K562 (cell line): ENCODE data around the gene LITAF. TPM values are rescaled to one million over a fixed set of nuclear protein-coding genes. Genes with fewer than 3 reads are reported as not detected.

ENCODE experiments used
- ATAC-seq: fragments of 200-7000 bp; cut with Tn5 transposase; 3 replicates; pipeline ENCODE4 v1.9.1; 2020; ENCODE audit warnings: moderate library complexity
- BruUV-seq: library from RNA; stranded (reverse); fragments of 400-500 nt; replicated peaks from 2 replicates; lab custom pipeline; 2021; lab: Mats Ljungman, UMichigan
- CTCF ChIA-PET: fragments of 300-600 bp; formaldehyde crosslinking; extraction: SDS; loops from one replicate; lab custom pipeline; 2021; ENCODE audit warnings: low intra/inter-chr PET ratio; lab: Yijun Ruan, JAX
- POLR2A ChIA-PET: fragments of 300-600, 350-650 bp; sonication (Branson Sonifier 250); formaldehyde crosslinking; extraction: SDS; loops from one replicate; lab custom pipeline; 2021; ENCODE audit warnings: antibody characterized with exemption, inconsistent platforms; lab: Yijun Ruan, JAX
- DNase-seq, 4 experiments: peaks; one replicate each; pipeline versions ENCODE4 v3.0.0 to v3.0.0-alpha.2; 2011 to 2018; ENCODE audit warnings: low spot score in 3 of 4, mixed read lengths in 3 of 4; ENCODE audit errors: extremely low read depth in 1 of 4
- FAIRE-seq: peaks from 2 replicates; lab custom pipeline; 2011; peaks lifted over from hg19 to GRCh38; lab: Jason Lieb, UNC
- H2AFZ ChIP-seq: 2 replicates; pipeline ENCODE4 v1.6.0; 2011; ENCODE audit warnings: low read depth, low read length, control low read depth, inconsistent platforms
- H3K27ac ChIP-seq: fragments of 200-600 bp; 3 replicates; pipeline ENCODE4 v1.8.0; 2011; ENCODE audit warnings: low read depth, mild to moderate bottlenecking, control low read depth, inconsistent platforms, low read length, moderate library complexity, mixed read lengths; ENCODE audit errors: extremely low read depth
- H3K27me3 ChIP-seq, 2 experiments: fragments of 300-600 bp in 1 of 2; 2 replicates in 1 of 2; 3 replicates in 1 of 2; pipeline versions ENCODE4 v1.6.0 to v1.8.0; 2011; ENCODE audit warnings: inconsistent platforms in 2 of 2, low read length in 2 of 2, mild to moderate bottlenecking in 1 of 2, mixed read lengths in 1 of 2, moderate library complexity in 1 of 2; ENCODE audit not compliant: control insufficient read depth in 2 of 2, insufficient read depth in 2 of 2
- H3K36me3 ChIP-seq: fragments of 300-600 bp; 3 replicates; pipeline ENCODE4 v1.8.0; 2011; ENCODE audit warnings: mild to moderate bottlenecking, low read length, inconsistent platforms; ENCODE audit not compliant: control insufficient read depth, insufficient read depth
- H3K4me1 ChIP-seq, 2 experiments: fragments of 200-600 bp in 1 of 2; replicated peaks in 1 of 2; 2 replicates in 1 of 2; 3 replicates in 1 of 2; pipeline versions ENCODE4 v1.5.1 to v1.8.0; 2011; ENCODE audit warnings: inconsistent platforms in 2 of 2, low read length in 2 of 2, mild to moderate bottlenecking in 1 of 2, mixed read lengths in 1 of 2, moderate library complexity in 1 of 2; ENCODE audit not compliant: control insufficient read depth in 2 of 2, insufficient read depth in 2 of 2
- H3K4me2 ChIP-seq: 2 replicates; pipeline ENCODE4 v1.6.1; 2011; ENCODE audit warnings: low read length, control low read depth, inconsistent platforms, mixed read lengths; ENCODE audit not compliant: insufficient read depth
- H3K4me3 ChIP-seq: fragments of 200-600 bp; sonication (generic), shearing (Covaris generic); 2 replicates; pipeline ENCODE4 v1.5.1; 2016; ENCODE audit warnings: control low read depth, inconsistent platforms
- H3K79me2 ChIP-seq: fragments of 200-600 bp; 3 replicates; pipeline ENCODE4 v1.8.0; 2011; ENCODE audit warnings: low read length, inconsistent platforms; ENCODE audit not compliant: control insufficient read depth, insufficient read depth
- H3K9ac ChIP-seq, 2 experiments: 2 replicates each; pipeline versions ENCODE4 v1.6.0 to v1.6.1; 2011; ENCODE audit warnings: low read depth in 2 of 2, low read length in 2 of 2, control low read depth in 1 of 2, inconsistent platforms in 1 of 2, mild to moderate bottlenecking in 1 of 2, mixed read lengths in 1 of 2; ENCODE audit not compliant: insufficient read depth in 1 of 2
- H3K9me1 ChIP-seq: one replicate; pipeline ENCODE4 v1.6.0; 2011; ENCODE audit warnings: inconsistent platforms, mild to moderate bottlenecking, low read length, moderate library complexity; ENCODE audit not compliant: control insufficient read depth, insufficient read depth
- H3K9me3 ChIP-seq: replicated peaks from 2 replicates; pipeline ENCODE4 v1.5.1; 2011; ENCODE audit warnings: low read depth, low read length, inconsistent platforms; ENCODE audit not compliant: control insufficient read depth, insufficient read depth
- H4K20me1 ChIP-seq: replicated peaks from 2 replicates; pipeline ENCODE4 v1.6.1; 2011; ENCODE audit warnings: low read length, inconsistent platforms, mixed read lengths; ENCODE audit not compliant: control insufficient read depth, insufficient read depth
- CBFA2T3 ChIP-seq: fragments of 450-650 bp; IDR thresholded peaks from 2 replicates; pipeline ENCODE4 v1.6.1; 2017
- FOXA3 ChIP-seq, 2 experiments: fragments of 450-650 bp in 1 of 2; sonication (generic) in 1 of 2; formaldehyde crosslinking; IDR thresholded peaks in 1 of 2; conservative IDR thresholded peaks in 1 of 2; 2 replicates each; pipeline versions ENCODE4 v1.4.0 to v1.8.0; 2020 to 2022; ENCODE audit warnings: mild to moderate bottlenecking in 2 of 2, missing genetic modification reagents in 1 of 2
- FOXM1 ChIP-seq, 2 experiments: fragments of 450-650 bp in 1 of 2; sonication (generic) in 1 of 2; formaldehyde crosslinking in 1 of 2; IDR thresholded peaks; 2 replicates each; pipeline versions ENCODE4 v1.6.1 to v1.9.0; 2017 to 2022; ENCODE audit warnings: low read depth in 2 of 2, mild to moderate bottlenecking in 2 of 2, missing genetic modification reagents in 1 of 2, moderate library complexity in 1 of 2
- ILF3 ChIP-seq: fragments of 450-650 bp; IDR thresholded peaks from 2 replicates; pipeline ENCODE4 v1.6.1; 2018; ENCODE audit warnings: antibody characterized with exemption, mild to moderate bottlenecking, moderate library complexity, borderline replicate concordance
- PHB2 ChIP-seq: fragments of 450-650 bp; IDR thresholded peaks from 2 replicates; pipeline ENCODE4 v1.6.1; 2017; ENCODE audit warnings: low read depth
- RBM25 ChIP-seq: fragments of 200-400 bp; formaldehyde crosslinking; IDR thresholded peaks from 2 replicates; pipeline ENCODE4 v1.6.1; 2018; ENCODE audit warnings: low read length, low read depth, moderate library complexity; ENCODE audit not compliant: severe bottlenecking
- SIRT6 ChIP-seq: IDR thresholded peaks from one replicate; pipeline ENCODE4 v1.6.1; 2012; ENCODE audit warnings: low read depth, mild to moderate bottlenecking, control low read depth, inconsistent platforms, low read length, moderate library complexity
- SMAD3 ChIP-seq: fragments of 450-650 bp; formaldehyde crosslinking; conservative IDR thresholded peaks from 2 replicates; pipeline ENCODE4 v1.4.0; 2020; ENCODE audit warnings: mild to moderate bottlenecking
- TAL1 ChIP-seq: fragments of 450-650 bp; IDR thresholded peaks from 2 replicates; pipeline ENCODE4 v1.6.1; 2016; ENCODE audit warnings: mild to moderate bottlenecking
- TRIM28 ChIP-seq: fragments of 450-650 bp; IDR thresholded peaks from 2 replicates; pipeline ENCODE4 v1.6.1; 2017
- ZBTB17 ChIP-seq: fragments of 450-650 bp; formaldehyde crosslinking; IDR thresholded peaks from 2 replicates; pipeline ENCODE4 v1.4.0; 2020; ENCODE audit warnings: mild to moderate bottlenecking
- ZNF121 ChIP-seq: sonication (generic); formaldehyde crosslinking; conservative IDR thresholded peaks from 2 replicates; pipeline ENCODE4 v1.8.0; 2022; ENCODE audit warnings: missing genetic modification reagents
- WGBS: fragments of 100-300 bp; shearing (Covaris generic); methylation state at CpG from one replicate; pipeline ENCODE4 v1.1.6; 2016; ENCODE audit warnings: low coverage, mixed read lengths; ENCODE audit not compliant: insufficient coverage; ENCODE audit errors: missing lambda C conversion rate; 5-methylcytosine and 5-hydroxymethylcytosine counted together
- in situ Hi-C: fragments of 300-500 bp; cut with MboI; formaldehyde crosslinking; loops from 4 replicates; pipeline ENCODE4 v1.15.0; 2018; ENCODE audit warnings: inconsistent platforms, mixed read lengths
- intact Hi-C: fragments of 100-400 bp; cut with micrococcal nuclease; formaldehyde crosslinking; loops from 2 replicates; pipeline ENCODE4 v1.14.2; 2022
- polyA plus RNA-seq, 8 experiments: library from polyadenylated mRNA; depleted of rRNA in 4 of 8; stranded (reverse) in 5 of 8; unstranded in 3 of 8; fragments of >200 nt; fragmentation: Nextera tagmentation in 2 of 8; fragmentation: Illumina TruSeq in 1 of 8; extraction: Ambion mirVana in 2 of 8; extraction: Trizol in 1 of 8; gene quantifications; 2 replicates each; pipeline versions ENCODE4 v1.2.1 to v1.2.3, GENCODE V29; 2011 to 2014; ENCODE audit warnings: inconsistent platforms in 1 of 8, missing spikeins in 1 of 8
- total RNA-seq, 7 experiments: library from RNA; depleted of rRNA in 6 of 7; stranded (reverse); fragments of >200 nt in 6 of 7; fragmentation: Illumina TruSeq in 2 of 7; extraction: Trizol in 2 of 7; gene quantifications; 2 replicates each; pipeline versions ENCODE4 v1.2.1 to v1.2.3, GENCODE V29; 2011 to 2021; ENCODE audit warnings: low replicate concordance in 1 of 7

LITAF gene
- total and polyA plus RNA-seq, 9 of the 15 experiments (the other 6 are each of a cell fraction or from before 2014, with no cell fraction given), result 4.1 to 17.8 (median 11.9) TPM

GRCh38 chr16:11605891-11606290, 19.2 kb upstream of the LITAF start:
- no peak for ATAC-seq
- in situ Hi-C loops, result no loop called here
- POLR2A ChIA-PET, result no interaction called here

GRCh38 chr16:11605564-11605886, 18.8 kb upstream of the LITAF start:
- H3K27me3 ChIP-seq, result peaks cover 0 to 14% of the 10 kb centered on the region in 2 experiments; a peak in 2 of 5 replicates
- CTCF ChIA-PET, result no interaction called here

More at GRCh38 chr16:11605891-11606290, 19.2 kb upstream of the LITAF start:
- Histone ChIP-seq H3K9me3 (no peaks in the 10 kb centered on the region), H4K20me1 (no peaks in the 10 kb centered on the region), H3K9me1 (no peaks in the 10 kb centered on the region), H3K27me3 (peaks cover 0 to 10% of the 10 kb centered on the region in 2 experiments; a peak in 2 of 5 replicates), H3K79me2 (no peaks in the 10 kb centered on the region), H3K36me3 (no peaks in the 10 kb centered on the region), H3K4me2 (no peak overlapping the region), H3K9ac (no peak overlapping the region), H2AFZ (no peak overlapping the region; the same call in 1 of the 2 replicates), H3K4me3 (no peak overlapping the region), H3K27ac (no peak overlapping the region), H3K4me1 (no peaks in the 10 kb centered on the region; a peak in 1 of 5 replicates)
- BruUV-seq, result no TSS peak
- intact Hi-C loops, result no loop called here
- DNase-seq (peak in 2 of 4 experiments; percentile 25 to 27), FAIRE-seq (no peak)
- TF ChIP-seq ILF3 (no peak), CBFA2T3 (0 out of 2 replicates have a peak, but pooled peaks have one; percentile 11), FOXM1 (IDR thresholded peaks at IDR 0.05; ENCODE audit: low read depth) (no peak), FOXM1 (CRISPR knock-in tag; IDR thresholded peaks at IDR 0.05; ENCODE audit: low read depth) (no peak), TRIM28 (no peak), ZBTB17 (CRISPR knock-in tag) (no peak), SMAD3 (CRISPR knock-in tag) (no peak), FOXA3 (CRISPR knock-in tag; conservative IDR thresholded peaks at IDR 0.05 in 1 of 2, IDR thresholded peaks at IDR 0.05 in 1 of 2) (no peak)
- 33% methylated on average over 5 of the region's 5 CpGs for WGBS
- CTCF ChIA-PET, result no interaction called here

More at GRCh38 chr16:11605564-11605886, 18.8 kb upstream of the LITAF start:
- Histone ChIP-seq H3K27ac (no peak overlapping the region), H3K36me3 (no peaks in the 10 kb centered on the region), H3K4me1 (no peaks in the 10 kb centered on the region; a peak in 1 of 5 replicates), H3K4me2 (no peak overlapping the region), H3K79me2 (no peaks in the 10 kb centered on the region), H3K4me3 (no peak overlapping the region), H3K9me1 (no peaks in the 10 kb centered on the region), H3K9me3 (no peaks in the 10 kb centered on the region), H3K9ac (no peak overlapping the region), H4K20me1 (no peaks in the 10 kb centered on the region), H2AFZ (no peak overlapping the region; the same call in 1 of the 2 replicates)
- WGBS, result 48% methylated on average over 8 of the region's 8 CpGs
- intact Hi-C loops (no loop called here), in situ Hi-C loops (no loop called here)
- DNase-seq (no peak), ATAC-seq (no peak), FAIRE-seq (no peak)
- POLR2A ChIA-PET, result no interaction called here
- TF ChIP-seq ZNF121 (CRISPR knock-in tag) (0 out of 2 replicates have a peak, but pooled peaks have one; percentile 34), TAL1 (no peak), RBM25 (peak; percentile 22), PHB2 (no peak), SIRT6 (no peak)
- TF ChIP-seq, all 486 proteins: peak for 2
- no TSS peak for BruUV-seq
